IMR-90 (cell line): ENCODE measurements around the gene SCFD1. TPM values are rescaled to one million over a fixed set of nuclear protein-coding genes. Genes with fewer than 3 reads are reported as not detected.

Experiments used
- ATAC-seq: fragments of 200-7000 bp; cut with Tn5 transposase; 2 replicates; pipeline ENCODE4 v1.9.1; 2020; ENCODE audit warnings: low read depth, mild to moderate bottlenecking, moderate library complexity
- BruUV-seq: library from RNA; stranded (reverse); fragments of 400-500 nt; replicated peaks from 2 replicates; lab custom pipeline; 2021; lab: Mats Ljungman, UMichigan
- CTCF ChIA-PET: fragments of 300-600 bp; formaldehyde crosslinking; extraction: SDS; loops from one replicate; lab custom pipeline; 2021; ENCODE audit warnings: antibody characterized with exemption; lab: Yijun Ruan, JAX
- POLR2A ChIA-PET: fragments of 300-600 bp; sonication (Branson Sonifier 250); formaldehyde crosslinking; loops from one replicate; lab custom pipeline; 2022; ENCODE audit warnings: antibody characterized with exemption; ENCODE audit not compliant: unreplicated experiment; lab: Charles Lee
- DNase-seq: peaks from one replicate; pipeline ENCODE4 v3.0.0; 2013
- H2AFZ ChIP-seq: replicated peaks from 2 replicates; pipeline ENCODE3; 2013; ENCODE audit warnings: low read length, mild to moderate bottlenecking; ENCODE audit not compliant: poor library complexity
- H2AK5ac ChIP-seq: 2 replicates; pipeline ENCODE4 v1.6.1; 2013; ENCODE audit warnings: low read depth, low read length, inconsistent platforms
- H2AK9ac ChIP-seq: replicated peaks from 2 replicates; pipeline ENCODE3; 2013; ENCODE audit warnings: mild to moderate bottlenecking, low read depth, low read length, moderate library complexity; ENCODE audit not compliant: poor library complexity
- H2BK120ac ChIP-seq: 2 replicates; pipeline ENCODE4 v1.6.1; 2013; ENCODE audit warnings: low read depth, low read length, inconsistent platforms
- H2BK15ac ChIP-seq: 3 replicates; pipeline ENCODE4 v1.6.1; 2013; ENCODE audit warnings: low read depth, low read length, inconsistent platforms
- H2BK20ac ChIP-seq: 2 replicates; pipeline ENCODE4 v1.6.1; 2013; ENCODE audit warnings: low read depth, mild to moderate bottlenecking, inconsistent platforms, low read length, moderate library complexity
- H2BK5ac ChIP-seq: 2 replicates; pipeline ENCODE4 v1.6.1; 2013; ENCODE audit warnings: mild to moderate bottlenecking, low read depth, low read length, inconsistent platforms; ENCODE audit not compliant: poor library complexity, severe bottlenecking
- H3K14ac ChIP-seq: replicated peaks from 2 replicates; pipeline ENCODE4 v1.6.1; 2013; ENCODE audit warnings: low read depth, low read length, inconsistent platforms
- H3K18ac ChIP-seq: 2 replicates; pipeline ENCODE4 v1.6.1; 2013; ENCODE audit warnings: low read depth, low read length, control low read depth
- H3K23ac ChIP-seq: 2 replicates; pipeline ENCODE4 v1.6.1; 2013; ENCODE audit warnings: low read depth, low read length, inconsistent platforms
- H3K27ac ChIP-seq: 2 replicates; pipeline ENCODE4 v1.5.1; 2013; ENCODE audit warnings: mild to moderate bottlenecking, control low read depth, low read length; ENCODE audit not compliant: insufficient read depth
- H3K27me3 ChIP-seq: 2 replicates; pipeline ENCODE4 v1.6.1; 2013; ENCODE audit warnings: low read length; ENCODE audit not compliant: control insufficient read depth, insufficient read depth
- H3K36me3 ChIP-seq: 2 replicates; pipeline ENCODE4 v1.6.1; 2013; ENCODE audit warnings: low read length, mixed read lengths; ENCODE audit not compliant: control insufficient read depth, insufficient read depth
- H3K4ac ChIP-seq: 2 replicates; pipeline ENCODE4 v1.6.1; 2013; ENCODE audit warnings: low read depth, low read length, inconsistent platforms
- H3K4me1 ChIP-seq: 2 replicates; pipeline ENCODE4 v1.6.1; 2013; ENCODE audit warnings: low read length, mixed read lengths; ENCODE audit not compliant: control insufficient read depth, insufficient read depth
- H3K4me2 ChIP-seq: 2 replicates; pipeline ENCODE4 v1.6.1; 2013; ENCODE audit warnings: low read depth, mild to moderate bottlenecking, control low read depth, low read length, moderate library complexity
- H3K4me3 ChIP-seq: 2 replicates; pipeline ENCODE4 v1.5.1; 2013; ENCODE audit warnings: low read depth, mild to moderate bottlenecking, control low read depth, low read length, moderate library complexity; ENCODE audit not compliant: insufficient read depth
- H3K56ac ChIP-seq: 2 replicates; pipeline ENCODE4 v1.6.1; 2013; ENCODE audit warnings: low read length, inconsistent platforms; ENCODE audit not compliant: insufficient read depth; ENCODE audit errors: extremely low read depth
- H3K79me1 ChIP-seq, 2 experiments: 2 replicates each; pipeline ENCODE4 v1.6.1; 2013; ENCODE audit warnings: low read length in 2 of 2, inconsistent platforms in 1 of 2, low read depth in 1 of 2
- H3K9ac ChIP-seq: 2 replicates; pipeline ENCODE4 v1.6.1; 2013; ENCODE audit warnings: low read depth, low read length, control low read depth
- H3K9me1 ChIP-seq: 2 replicates; pipeline ENCODE4 v1.6.1; 2013; ENCODE audit warnings: low read length, inconsistent platforms; ENCODE audit not compliant: insufficient read depth
- H3K9me3 ChIP-seq: 2 replicates; pipeline ENCODE4 v1.6.1; 2013; ENCODE audit warnings: low read length; ENCODE audit not compliant: control insufficient read depth, insufficient read depth
- H4K20me1 ChIP-seq: 2 replicates; pipeline ENCODE4 v1.6.1; 2013; ENCODE audit warnings: low read length, inconsistent platforms; ENCODE audit not compliant: insufficient read depth
- H4K5ac ChIP-seq: 2 replicates; pipeline ENCODE4 v1.6.1; 2013; ENCODE audit warnings: mild to moderate bottlenecking, low read depth, low read length, control low read depth
- H4K8ac ChIP-seq, 2 experiments: 2 replicates each; pipeline ENCODE4 v1.6.1; 2013; ENCODE audit warnings: low read depth in 2 of 2, low read length in 2 of 2, control low read depth in 1 of 2, inconsistent platforms in 1 of 2
- H4K91ac ChIP-seq: 2 replicates; pipeline ENCODE4 v1.6.1; 2013; ENCODE audit warnings: low read depth, low read length, inconsistent platforms; ENCODE audit not compliant: insufficient read depth
- BHLHE40 ChIP-seq: fragments of 150-350 bp; IDR thresholded peaks from 2 replicates; pipeline ENCODE4 v1.6.1; 2016; ENCODE audit warnings: mild to moderate bottlenecking, low read depth, low read length
- CEBPB ChIP-seq: IDR thresholded peaks from 2 replicates; pipeline ENCODE4 v1.6.1; 2012; ENCODE audit warnings: low read depth, low read length, improper control_type of control experiment
- CHD1 ChIP-seq: IDR thresholded peaks from 2 replicates; pipeline ENCODE4 v1.6.1; 2012; ENCODE audit warnings: low read depth, low read length, improper control_type of control experiment
- ELK1 ChIP-seq: fragments of 150-350 bp; IDR thresholded peaks from 2 replicates; pipeline ENCODE4 v1.6.1; 2016; ENCODE audit warnings: low read depth, mild to moderate bottlenecking, low read length, moderate library complexity, borderline replicate concordance
- FOS ChIP-seq: fragments of 150-350 bp; IDR thresholded peaks from 2 replicates; pipeline ENCODE4 v1.6.1; 2016; ENCODE audit warnings: low read depth, low read length
- MAFK ChIP-seq: IDR thresholded peaks from 2 replicates; pipeline ENCODE4 v1.6.1; 2012; ENCODE audit warnings: low read depth, low read length, improper control_type of control experiment
- MAZ ChIP-seq: IDR thresholded peaks from 2 replicates; pipeline ENCODE4 v1.6.1; 2012; ENCODE audit warnings: low read depth, mild to moderate bottlenecking, low read length, improper control_type of control experiment, moderate library complexity, borderline replicate concordance
- MXI1 ChIP-seq: IDR thresholded peaks from 2 replicates; pipeline ENCODE4 v1.6.1; 2012; ENCODE audit warnings: low read depth, mild to moderate bottlenecking, low read length, moderate library complexity, borderline replicate concordance
- NFE2L2 ChIP-seq: fragments of 150-350 bp; IDR thresholded peaks from 2 replicates; pipeline ENCODE4 v1.6.1; 2016; ENCODE audit warnings: low read depth, mild to moderate bottlenecking, low read length
- POLR2A ChIP-seq: IDR thresholded peaks from 2 replicates; pipeline ENCODE4 v1.6.1; 2012; ENCODE audit warnings: mild to moderate bottlenecking, low read depth, low read length
- RAD21 ChIP-seq: IDR thresholded peaks from 2 replicates; pipeline ENCODE4 v1.6.1; 2012; ENCODE audit warnings: low read length, improper control_type of control experiment
- RCOR1 ChIP-seq: IDR thresholded peaks from 2 replicates; pipeline ENCODE4 v1.6.1; 2012; ENCODE audit warnings: mild to moderate bottlenecking, low read length, improper control_type of control experiment; ENCODE audit not compliant: insufficient replicate concordance
- RFX5 ChIP-seq: IDR thresholded peaks from 2 replicates; pipeline ENCODE4 v1.8.0; 2012; ENCODE audit warnings: low read depth, mild to moderate bottlenecking, low read length, moderate library complexity
- SMC3 ChIP-seq: fragments of 150-350 bp; IDR thresholded peaks from 2 replicates; pipeline ENCODE4 v1.6.1; 2016; ENCODE audit warnings: low read depth, mild to moderate bottlenecking, antibody characterized with exemption, low read length, moderate library complexity
- WGBS, 2 experiments: methylation state at CpG; one replicate each; pipeline versions ENCODE4 v1.1.5 to v1.1.7; 2013; ENCODE audit warnings: missing lambda C conversion rate in 2 of 2; ENCODE audit not compliant: insufficient read length in 1 of 2; ENCODE audit errors: extremely low coverage in 2 of 2; 5-methylcytosine and 5-hydroxymethylcytosine counted together
- dilution Hi-C: fragments of 300-500 bp; cut with HindIII; formaldehyde crosslinking; loops from one replicate; pipeline ENCODE4 v1.14.3; 2018; ENCODE audit warnings: low sequenced_read_pairs; ENCODE audit not compliant: unreplicated experiment
- in situ Hi-C: fragments of 300-500 bp; cut with MboI; formaldehyde crosslinking; loops from 3 replicates; pipeline ENCODE4 v1.14.3; 2019; ENCODE audit warnings: low sequenced_read_pairs, inconsistent platforms, mixed read lengths
- intact Hi-C: fragments of 100-400 bp; cut with micrococcal nuclease; formaldehyde crosslinking; loops from 2 replicates; pipeline ENCODE4 v1.10.0; 2022
- polyA plus RNA-seq, 3 experiments: library from polyadenylated mRNA; depleted of rRNA; stranded (reverse); fragments of >200 nt; gene quantifications; 2 replicates each; pipeline ENCODE4 v1.2.3, GENCODE V29; 2012; ENCODE audit warnings: low replicate concordance in 1 of 3
- total RNA-seq: library from RNA; depleted of rRNA; stranded (reverse); fragments of >200 nt; gene quantifications from 2 replicates; pipeline ENCODE4 v1.2.3, GENCODE V29; 2012
- TF ChIP-seq, protein P1 (sequence below): fragments of 150-350 bp; IDR thresholded peaks from 2 replicates; pipeline ENCODE4 v1.6.1; 2017; ENCODE audit warnings: mild to moderate bottlenecking, antibody characterized with exemption, low read length, low read depth

The SCFD1 gene
- total and polyA plus RNA-seq, 2 of the 4 experiments (the other 2 are of a cell fraction) = 51.4 to 74.0 TPM

GRCh38 chr14:30573226-30573814 lies 48.8 kb upstream of the SCFD1 start (continued):
- TF ChIP-seq RFX5 = no peak
- no peak for TF ChIP-seq RAD21
- no peak for TF ChIP-seq NFE2L2
- TF ChIP-seq CHD1 = no peak
- TF ChIP-seq SMC3 = no peak
- no peak for TF ChIP-seq MAFK
- TF ChIP-seq BHLHE40 = no peak
- TF ChIP-seq CEBPB = no peak

GRCh38 chr14:30573966-30574365 lies 48.2 kb upstream of the SCFD1 start:
- DNase-seq (no peak), ATAC-seq (no peak)
- H3K56ac ChIP-seq = no peak overlapping the region
- H3K4me2 ChIP-seq = no peak overlapping the region
- ChIA-PET POLR2A (no interaction called here), CTCF (no interaction called here)
- no peak overlapping the region for H3K27ac ChIP-seq
- H2AK9ac ChIP-seq = no peak overlapping the region
- no CpG with 5 or more reads among the region's 2 CpGs for WGBS, 2 experiments
- no peak overlapping the region for H2BK15ac ChIP-seq
- H4K5ac ChIP-seq = no peak overlapping the region
- H3K9ac ChIP-seq = no peak overlapping the region
- H3K4me3 ChIP-seq = no peak overlapping the region
- intact Hi-C loops (no loop called here), dilution Hi-C loops (no loop called here), in situ Hi-C loops (no loop called here)
- H3K4me1 ChIP-seq = peaks cover 8% of the 10 kb centered on the region
- H4K20me1 ChIP-seq = peaks cover 36% of the 10 kb centered on the region
- H3K36me3 ChIP-seq = no peaks in the 10 kb centered on the region
- no peak overlapping the region for H2BK20ac ChIP-seq
- no peak overlapping the region for H3K14ac ChIP-seq
- H3K9me3 ChIP-seq = no peaks in the 10 kb centered on the region
- H2BK120ac ChIP-seq = no peak overlapping the region
- H2AK5ac ChIP-seq = no peak overlapping the region
- no peak overlapping the region for H2AFZ ChIP-seq
- no peak overlapping the region for H3K4ac ChIP-seq
- no peak overlapping the region for H3K23ac ChIP-seq
- no peaks in the 10 kb centered on the region for H3K27me3 ChIP-seq
- no peak overlapping the region for H3K18ac ChIP-seq
- H4K91ac ChIP-seq = no peak overlapping the region
- peaks cover 14% of the 10 kb centered on the region for H3K9me1 ChIP-seq
- no peak overlapping the region for H4K8ac ChIP-seq
- BruUV-seq = no TSS peak
- H2BK5ac ChIP-seq = no peak overlapping the region
- H3K79me1 ChIP-seq = peaks cover 5 to 47% of the 10 kb centered on the region in 2 experiments; a peak in 3 of 4 replicates
- TF ChIP-seq FOS (no peak), NFE2L2 (no peak), BHLHE40 (no peak), MAFK (no peak), RFX5 (no peak), ELK1 (no peak), CHD1 (no peak), MXI1 (no peak), CEBPB (no peak), POLR2A (no peak), RAD21 (no peak), MAZ (no peak), RCOR1 (no peak)
- TF ChIP-seq, protein P1, sequence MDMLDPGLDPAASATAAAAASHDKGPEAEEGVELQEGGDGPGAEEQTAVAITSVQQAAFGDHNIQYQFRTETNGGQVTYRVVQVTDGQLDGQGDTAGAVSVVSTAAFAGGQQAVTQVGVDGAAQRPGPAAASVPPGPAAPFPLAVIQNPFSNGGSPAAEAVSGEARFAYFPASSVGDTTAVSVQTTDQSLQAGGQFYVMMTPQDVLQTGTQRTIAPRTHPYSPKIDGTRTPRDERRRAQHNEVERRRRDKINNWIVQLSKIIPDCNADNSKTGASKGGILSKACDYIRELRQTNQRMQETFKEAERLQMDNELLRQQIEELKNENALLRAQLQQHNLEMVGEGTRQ = no peak
